Mononuclear cell (primary cell): ENCODE data around the gene GNRH2. TPM values are rescaled to one million over a fixed set of nuclear protein-coding genes. Genes with fewer than 3 reads are reported as not detected.
"Not testable (repeated sequence)": the region's sequence is repeated elsewhere in the genome, so short reads cannot be mapped to it uniquely, and the experiment has no call there.

Source experiments
- H3K27me3 ChIP-seq: 2 replicates; pipeline ENCODE4 v1.6.0; 2011; ENCODE audit warnings: low read length, control low read depth; ENCODE audit not compliant: insufficient read depth
- H3K4me1 ChIP-seq: 2 replicates; pipeline ENCODE4 v1.5.1; 2011; ENCODE audit warnings: mild to moderate bottlenecking, low read length, control low read depth; ENCODE audit not compliant: insufficient read depth
- H3K4me3 ChIP-seq: 2 replicates; pipeline ENCODE4 v1.5.1; 2011; ENCODE audit warnings: mild to moderate bottlenecking, low read length, moderate library complexity
- H3K9me3 ChIP-seq: 2 replicates; pipeline ENCODE4 v1.5.1; 2011; ENCODE audit warnings: low read depth, mild to moderate bottlenecking, control low read depth, low read length
- total RNA-seq: library from RNA; depleted of rRNA; stranded (reverse); fragments of >200 nt; gene quantifications from one replicate; pipeline ENCODE4 v1.2.3, GENCODE V29; 2012

The GNRH2 gene
- total RNA-seq, 1 donor = 0.52 TPM

- H3K27me3 ChIP-seq = no peaks in the 10 kb centered on the region
- peaks cover 10% of the 10 kb centered on the region for H3K4me1 ChIP-seq
- no peaks in the 10 kb centered on the region for H3K9me3 ChIP-seq
- H3K4me3 ChIP-seq = no peak overlapping the region
These were observed 8.1 kb downstream of the GNRH2 start for GRCh38 chr20:3051385-3052019.

DNA sequence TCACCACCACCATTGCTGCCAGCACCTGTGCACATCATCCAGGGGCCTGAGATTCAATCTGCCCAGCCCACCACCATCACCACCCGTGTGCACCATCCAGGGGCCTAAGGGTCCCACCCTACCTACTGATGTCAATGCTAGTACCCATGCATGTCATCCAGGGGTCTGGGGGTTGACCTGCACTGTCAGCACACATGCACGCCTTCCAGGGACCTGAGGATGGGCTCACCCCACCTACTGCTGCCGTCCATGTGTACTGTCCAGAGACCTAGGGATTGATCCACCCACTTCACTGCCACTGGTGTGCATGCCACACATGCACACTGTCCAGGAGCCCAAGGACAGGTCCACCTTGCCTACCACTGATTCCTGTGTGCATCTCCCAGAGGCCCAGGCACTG is 16.1 kb downstream of the GNRH2 start:
- Histone ChIP-seq H3K9me3 (no peaks in the 10 kb centered on the region), H3K4me1 (no peaks in the 10 kb centered on the region), H3K4me3 (no peak overlapping the region), H3K27me3 (no peaks in the 10 kb centered on the region)

DNA sequence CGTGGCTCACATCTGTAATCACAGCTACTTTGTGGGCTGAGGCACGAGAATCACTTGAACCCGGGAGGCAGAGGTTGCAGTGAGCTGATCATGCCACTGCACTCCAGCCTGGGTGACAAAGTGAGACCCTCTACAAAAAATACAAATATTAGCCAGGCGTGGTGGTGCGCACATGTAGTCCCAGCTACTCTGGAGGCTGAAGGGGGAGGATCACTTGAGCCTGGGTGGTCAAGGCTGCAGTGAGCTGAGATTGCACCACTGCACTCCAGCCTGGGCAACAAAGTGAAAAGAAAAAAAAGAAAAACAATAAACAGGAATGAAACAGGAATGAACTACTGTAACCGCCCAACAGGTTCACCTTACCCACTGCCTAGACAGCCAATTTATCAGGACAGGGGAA is 20.7 kb downstream of the GNRH2 start:
- H3K4me3 ChIP-seq, H3K27me3 ChIP-seq, H3K4me1 ChIP-seq, H3K9me3 ChIP-seq: not testable (repeated sequence)

- no peaks in the 10 kb centered on the region for H3K9me3 ChIP-seq
- H3K27me3 ChIP-seq = peaks cover 8% of the 10 kb centered on the region
- H3K4me1 ChIP-seq = peaks cover 15% of the 10 kb centered on the region
- no peak overlapping the region for H3K4me3 ChIP-seq
These were observed 24.0 kb downstream of the GNRH2 start for GRCh38 chr20:3067139-3068014.

DNA sequence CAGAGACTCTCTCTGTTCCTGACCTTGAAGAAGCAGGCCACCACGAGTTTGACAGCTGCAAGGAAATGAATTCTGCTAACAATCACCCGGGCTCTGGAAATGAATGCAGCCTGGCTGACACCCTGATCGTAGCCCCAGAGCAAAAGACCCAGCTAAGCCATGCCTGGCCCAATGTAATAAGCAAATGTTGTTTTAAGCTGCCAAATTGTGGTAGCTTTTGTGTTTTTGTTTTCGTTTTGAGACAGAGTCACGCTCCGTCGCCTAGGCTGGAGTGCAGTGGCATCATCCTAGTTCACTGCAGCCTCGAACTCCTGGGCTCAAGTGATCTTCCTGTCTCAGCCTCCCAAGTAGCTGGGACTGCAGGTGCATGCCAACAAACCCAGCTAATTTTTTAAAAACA is 24.7 kb downstream of the GNRH2 start:
- H3K27me3 ChIP-seq = peaks cover 13% of the 10 kb centered on the region
- H3K4me3 ChIP-seq = no peak overlapping the region
- no peaks in the 10 kb centered on the region for H3K9me3 ChIP-seq
- peaks cover 19% of the 10 kb centered on the region for H3K4me1 ChIP-seq

DNA sequence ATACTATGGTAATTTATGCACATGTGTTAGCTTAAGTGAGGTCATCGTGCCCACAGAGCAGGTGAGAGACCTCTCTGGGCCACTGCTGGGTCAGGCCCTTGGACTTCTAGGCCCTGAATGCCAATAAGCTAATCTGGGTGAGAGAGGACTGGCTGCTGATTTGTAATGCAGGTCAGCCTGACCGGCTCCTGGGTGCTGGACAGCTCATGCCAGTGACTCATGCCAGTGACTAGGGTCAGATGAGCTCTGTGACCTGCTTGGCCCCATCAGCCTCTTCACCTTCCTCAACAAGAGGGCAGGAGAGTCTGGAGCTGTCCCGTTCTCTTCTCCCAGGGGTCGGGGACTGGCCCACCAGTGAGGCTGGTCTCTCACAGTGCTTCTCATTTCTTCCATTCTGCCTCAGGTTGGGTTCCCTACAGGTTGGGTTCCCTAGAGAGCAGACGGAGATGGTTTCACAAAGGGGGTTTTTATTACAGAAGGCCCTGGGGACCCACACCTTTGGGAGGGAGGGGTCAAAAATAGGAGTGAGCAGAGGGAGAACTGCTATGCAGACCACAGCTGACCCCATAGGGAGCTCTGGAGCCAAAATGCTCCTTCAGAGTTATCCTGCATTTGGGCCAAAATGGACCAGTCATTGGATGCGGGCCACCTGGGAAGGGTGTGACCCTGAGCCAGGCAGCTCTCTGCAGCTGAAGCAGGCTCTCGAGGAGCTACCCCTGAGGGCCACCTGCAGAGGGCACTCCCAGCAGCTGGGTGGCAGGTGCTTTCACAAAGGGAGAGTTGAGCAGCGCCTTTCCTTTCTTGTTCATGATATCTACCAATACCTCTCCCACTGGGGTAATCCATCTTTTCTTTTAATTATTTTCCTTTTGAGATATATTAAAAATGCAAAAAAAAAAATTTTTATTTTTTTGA is 25.8 kb downstream of the GNRH2 start:
- peaks cover 15% of the 10 kb centered on the region for H3K27me3 ChIP-seq
- H3K4me3 ChIP-seq = no peak overlapping the region
- no peaks in the 10 kb centered on the region for H3K9me3 ChIP-seq
- H3K4me1 ChIP-seq = peaks cover 19% of the 10 kb centered on the region

GRCh38 chr20:3070725-3071124 is 27.3 kb downstream of the GNRH2 start:
- H3K4me3 ChIP-seq = no peak overlapping the region
- peaks cover 19% of the 10 kb centered on the region for H3K4me1 ChIP-seq
- peaks cover 15% of the 10 kb centered on the region for H3K27me3 ChIP-seq
- H3K9me3 ChIP-seq = no peaks in the 10 kb centered on the region

DNA sequence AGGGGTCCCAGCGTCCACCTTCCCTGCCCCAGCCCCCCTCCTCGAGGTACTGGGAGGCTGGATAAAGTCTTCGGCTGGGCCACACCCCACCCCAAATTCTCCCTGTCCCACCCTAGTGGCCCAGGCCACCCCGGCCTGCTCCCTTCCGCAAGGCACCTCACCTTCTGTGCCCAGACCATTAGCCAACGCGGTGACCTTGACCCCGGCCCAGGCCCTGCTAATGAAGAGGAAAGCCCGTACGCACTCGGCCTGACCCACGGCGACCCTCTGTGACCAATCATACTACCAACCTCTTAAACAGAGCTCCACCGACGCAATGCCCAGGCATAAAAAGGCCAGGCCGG is 27.8 kb downstream of the GNRH2 start:
- peaks cover 19% of the 10 kb centered on the region for H3K4me1 ChIP-seq
- H3K9me3 ChIP-seq = no peaks in the 10 kb centered on the region
- peak overlapping the region; percentile 35 for H3K4me3 ChIP-seq
- peaks cover 15% of the 10 kb centered on the region for H3K27me3 ChIP-seq

DNA sequence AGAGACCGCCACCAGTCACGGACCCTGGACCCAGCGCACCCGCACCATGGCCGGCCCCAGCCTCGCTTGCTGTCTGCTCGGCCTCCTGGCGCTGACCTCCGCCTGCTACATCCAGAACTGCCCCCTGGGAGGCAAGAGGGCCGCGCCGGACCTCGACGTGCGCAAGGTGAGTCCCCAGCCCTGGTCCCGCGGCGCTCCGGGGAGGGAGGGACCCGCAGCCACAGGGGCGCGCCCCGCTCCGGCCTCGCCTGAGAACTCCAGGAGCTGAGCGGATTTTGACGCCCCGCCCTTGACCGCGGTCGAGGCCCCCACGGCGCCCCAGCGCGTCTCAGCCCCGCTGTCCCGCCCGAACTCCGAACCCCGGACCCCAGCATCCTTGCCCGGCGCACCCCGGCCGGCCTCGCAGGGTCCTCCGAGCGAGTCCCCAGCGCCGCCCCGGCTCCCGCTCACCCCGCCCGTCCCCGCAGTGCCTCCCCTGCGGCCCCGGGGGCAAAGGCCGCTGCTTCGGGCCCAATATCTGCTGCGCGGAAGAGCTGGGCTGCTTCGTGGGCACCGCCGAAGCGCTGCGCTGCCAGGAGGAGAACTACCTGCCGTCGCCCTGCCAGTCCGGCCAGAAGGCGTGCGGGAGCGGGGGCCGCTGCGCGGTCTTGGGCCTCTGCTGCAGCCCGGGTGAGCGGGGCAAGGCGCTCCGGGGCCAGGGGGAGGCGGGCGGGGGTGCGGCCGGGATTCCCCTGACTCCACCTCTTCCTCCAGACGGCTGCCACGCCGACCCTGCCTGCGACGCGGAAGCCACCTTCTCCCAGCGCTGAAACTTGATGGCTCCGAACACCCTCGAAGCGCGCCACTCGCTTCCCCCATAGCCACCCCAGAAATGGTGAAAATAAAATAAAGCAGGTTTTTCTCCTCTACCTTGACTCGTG is 28.4 kb downstream of the GNRH2 start, which contains the start of gene OXT:
TSS of gene OXT (plus strand) at position 11 of the 920 bp plus-strand sequence. CDS start at position 47, 36 bp downstream.
- H3K4me3 ChIP-seq = peak within 1 kb of the TSS; percentile 35
- H3K4me1 ChIP-seq = peaks cover 22% of the 10 kb centered on the region
- H3K27me3 ChIP-seq = peaks cover 15% of the 10 kb centered on the region
- no peaks in the 10 kb centered on the region for H3K9me3 ChIP-seq

- Histone ChIP-seq H3K9me3 (no peaks in the 10 kb centered on the region), H3K27me3 (peaks cover 15% of the 10 kb centered on the region), H3K4me3 (peak overlapping the region; percentile 35), H3K4me1 (peaks cover 30% of the 10 kb centered on the region)
These were observed 29.3 kb downstream of the GNRH2 start for GRCh38 chr20:3072530-3073250.

DNA sequence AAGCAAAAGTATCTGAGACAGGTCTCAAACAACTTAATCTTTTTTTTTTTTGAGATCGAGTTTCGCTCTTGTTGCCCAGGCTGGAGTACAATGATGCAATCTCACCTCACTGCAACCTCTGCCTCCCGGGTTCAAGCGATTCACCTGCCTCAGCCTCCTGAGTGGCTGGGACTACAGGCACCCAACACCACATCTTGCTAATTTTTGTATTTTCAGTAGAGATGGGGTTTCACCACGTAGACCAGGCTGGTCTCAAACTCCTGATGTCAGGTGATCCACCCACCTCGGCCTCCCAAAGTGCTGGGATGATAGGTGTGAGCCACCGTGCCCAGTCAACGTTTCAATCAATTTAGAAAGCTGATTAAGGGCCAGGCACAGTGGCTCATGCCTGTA is 29.8 kb downstream of the GNRH2 start:
- H3K4me3 ChIP-seq, H3K9me3 ChIP-seq: not testable (repeated sequence)
- H3K27me3 ChIP-seq = peaks cover 15% of the 10 kb centered on the region
- peaks cover 33% of the 10 kb centered on the region for H3K4me1 ChIP-seq

- Histone ChIP-seq H3K27me3 (peaks cover 20% of the 10 kb centered on the region), H3K4me3 (no peak overlapping the region), H3K4me1 (peaks cover 33% of the 10 kb centered on the region), H3K9me3 (no peaks in the 10 kb centered on the region)
These were observed 31.4 kb downstream of the GNRH2 start for GRCh38 chr20:3074812-3075211.

GRCh38 chr20:3075315-3075714 is 31.9 kb downstream of the GNRH2 start:
- Histone ChIP-seq H3K27me3 (peaks cover 25% of the 10 kb centered on the region), H3K4me1 (peaks cover 33% of the 10 kb centered on the region)
- not testable (repeated sequence) for H3K4me3 ChIP-seq, H3K9me3 ChIP-seq
